Endothelial cell of umbilical vein (primary cell): ENCODE data around the gene NOL6. TPM values are rescaled to one million over a fixed set of nuclear protein-coding genes. Genes with fewer than 3 reads are reported as not detected.
"Not testable (repeated sequence)": the region's sequence is repeated elsewhere in the genome, so short reads cannot be mapped to it uniquely, and the experiment has no call there.

ENCODE experiments used
- BruUV-seq: library from RNA; stranded (reverse); fragments of 400-500 nt; replicated peaks from 2 replicates; lab custom pipeline; 2021; lab: Mats Ljungman, UMichigan
- CTCF ChIA-PET: fragments of 300-600, 350-600 bp; sonication (Branson Sonifier 250); formaldehyde crosslinking; loops from one replicate; lab custom pipeline; 2021; ENCODE audit warnings: antibody characterized with exemption, inconsistent platforms; lab: Charles Lee
- POLR2A ChIA-PET: fragments of 300-600, 350-600 bp; sonication (Branson Sonifier 250); formaldehyde crosslinking; loops from one replicate; lab custom pipeline; 2021; ENCODE audit warnings: antibody characterized with exemption, inconsistent platforms; lab: Charles Lee
- DNase-seq: peaks from one replicate; pipeline ENCODE4 v3.0.0-alpha.2; 2011; ENCODE audit warnings: low read depth, low spot score
- FAIRE-seq: peaks from 2 replicates; lab custom pipeline; 2011; peaks lifted over from hg19 to GRCh38; lab: Jason Lieb, UNC
- H2AFZ ChIP-seq: 2 replicates; pipeline ENCODE4 v1.6.0; 2012; ENCODE audit warnings: low read depth, low read length, control low read depth, inconsistent platforms
- H3K27ac ChIP-seq: 2 replicates; pipeline ENCODE4 v1.5.1; 2011; ENCODE audit warnings: low read depth, mild to moderate bottlenecking, control low read depth, low read length, moderate library complexity; ENCODE audit not compliant: insufficient read depth
- H3K27me3 ChIP-seq, 2 experiments: 2 replicates each; pipeline versions ENCODE4 v1.6.0 to v1.6.1; 2011; ENCODE audit warnings: low read length in 2 of 2, mixed read lengths in 1 of 2; ENCODE audit not compliant: control insufficient read depth in 2 of 2, insufficient read depth in 2 of 2
- H3K36me3 ChIP-seq, 2 experiments: 2 replicates in 1 of 2; 3 replicates in 1 of 2; pipeline ENCODE4 v1.5.1; 2011; ENCODE audit warnings: low read length in 2 of 2, mild to moderate bottlenecking in 1 of 2, moderate library complexity in 1 of 2; ENCODE audit not compliant: control insufficient read depth in 2 of 2, insufficient read depth in 2 of 2; ENCODE audit errors: extremely low read depth in 1 of 2
- H3K4me1 ChIP-seq: 3 replicates; pipeline ENCODE4 v1.5.1; 2011; ENCODE audit warnings: mild to moderate bottlenecking, low read length; ENCODE audit not compliant: control insufficient read depth, insufficient read depth; ENCODE audit errors: extremely low read depth
- H3K4me2 ChIP-seq: 2 replicates; pipeline ENCODE4 v1.6.1; 2011; ENCODE audit warnings: low read length, control low read depth, mixed read lengths; ENCODE audit not compliant: insufficient read depth
- H3K4me3 ChIP-seq, 3 experiments: fragments of 200-600 bp in 1 of 3; sonication (generic), shearing (Covaris generic) in 1 of 3; replicated peaks in 1 of 3; 2 replicates each; pipeline ENCODE4 v1.5.1; 2011 to 2016; ENCODE audit warnings: control low read depth in 3 of 3, low read length in 3 of 3, mild to moderate bottlenecking in 2 of 3, inconsistent platforms in 1 of 3, low read depth in 1 of 3, moderate library complexity in 1 of 3; ENCODE audit not compliant: insufficient read depth in 1 of 3
- H3K79me2 ChIP-seq: 2 replicates; pipeline ENCODE4 v1.6.0; 2012; ENCODE audit warnings: low read length, inconsistent platforms; ENCODE audit not compliant: control insufficient read depth, insufficient read depth
- H3K9ac ChIP-seq: replicated peaks from 2 replicates; pipeline ENCODE3; 2011; ENCODE audit warnings: low read length, control low read depth; ENCODE audit not compliant: insufficient read depth; ENCODE audit errors: extremely low read depth
- H3K9me1 ChIP-seq: replicated peaks from 3 replicates; pipeline ENCODE4 v1.6.0; 2011; ENCODE audit warnings: mild to moderate bottlenecking, low read length; ENCODE audit not compliant: control insufficient read depth, insufficient read depth; ENCODE audit errors: extremely low read depth
- H3K9me3 ChIP-seq: replicated peaks from 2 replicates; pipeline ENCODE4 v1.5.1; 2012; ENCODE audit warnings: low read length, inconsistent platforms; ENCODE audit not compliant: control insufficient read depth, insufficient read depth
- H4K20me1 ChIP-seq: replicated peaks from 2 replicates; pipeline ENCODE3; 2011; ENCODE audit warnings: mild to moderate bottlenecking, low read length; ENCODE audit not compliant: control insufficient read depth, insufficient read depth; ENCODE audit errors: extremely low read depth
- CTCF ChIP-seq, 2 donors: IDR thresholded peaks; 1 replicate in 1 of 2; 2 replicates in 1 of 2; pipeline ENCODE4 v1.5.1; 2011; ENCODE audit warnings: low read length in 2 of 2, mild to moderate bottlenecking in 2 of 2, moderate library complexity in 2 of 2, control low read depth in 1 of 2, inconsistent platforms in 1 of 2, low read depth in 1 of 2; ENCODE audit not compliant: insufficient read depth in 1 of 2; ENCODE audit errors: extremely low read depth in 1 of 2
- EZH2 ChIP-seq: IDR thresholded peaks from 2 replicates; pipeline ENCODE4 v1.6.1; 2012; ENCODE audit warnings: borderline replicate concordance, low read depth, mild to moderate bottlenecking, moderate library complexity, low read length, inconsistent platforms; ENCODE audit not compliant: severe bottlenecking
- FOS ChIP-seq: IDR thresholded peaks from 2 replicates; pipeline ENCODE4 v1.6.1; 2011; ENCODE audit warnings: mild to moderate bottlenecking, low read length, moderate library complexity, borderline replicate concordance; ENCODE audit not compliant: insufficient read depth
- GATA2 ChIP-seq: IDR thresholded peaks from 2 replicates; pipeline ENCODE4 v1.7.0; 2011; ENCODE audit warnings: low read depth, mild to moderate bottlenecking, moderate library complexity, mixed read lengths, low read length; ENCODE audit not compliant: insufficient read length, insufficient read depth
- JUN ChIP-seq: IDR thresholded peaks from 2 replicates; pipeline ENCODE4 v1.6.1; 2011; ENCODE audit warnings: borderline replicate concordance, low read depth; ENCODE audit not compliant: insufficient read length, insufficient read depth
- MAX ChIP-seq: IDR thresholded peaks from 2 replicates; pipeline ENCODE4 v1.6.1; 2011; ENCODE audit not compliant: insufficient read depth, insufficient read length
- MYC ChIP-seq: IDR thresholded peaks from one replicate; pipeline ENCODE4 v1.6.1; 2011; ENCODE audit warnings: mild to moderate bottlenecking, low read depth, low read length
- POLR2A ChIP-seq: IDR thresholded peaks from 2 replicates; pipeline ENCODE4 v1.6.1; 2012; ENCODE audit warnings: low read depth, mild to moderate bottlenecking, control low read depth, low read length
- POLR2AphosphoS5 ChIP-seq: IDR thresholded peaks from 2 replicates; pipeline ENCODE4 v1.6.1; 2012; ENCODE audit warnings: low read depth, mild to moderate bottlenecking, control low read depth, low read length, moderate library complexity; ENCODE audit not compliant: insufficient read depth
- dilution Hi-C: fragments of 300-500 bp; cut with MboI; formaldehyde crosslinking; loops from one replicate; pipeline ENCODE4 v1.15.0; 2019; ENCODE audit warnings: low sequenced_read_pairs; ENCODE audit not compliant: extremely low pct_ligation_motif_present
- intact Hi-C: fragments of 100-400 bp; cut with micrococcal nuclease; formaldehyde crosslinking; loops from one replicate; pipeline ENCODE4 v1.10.0; 2022
- polyA plus RNA-seq, 4 experiments: library from polyadenylated mRNA; depleted of rRNA in 3 of 4; stranded (reverse) in 3 of 4; unstranded in 1 of 4; fragments of >200 nt; gene quantifications; 2 replicates each; pipeline versions ENCODE4 v1.2.1 to v1.2.3, GENCODE V29; 2011 to 2012; ENCODE audit warnings: missing spikeins in 1 of 4
- total RNA-seq: library from RNA; stranded (reverse); gene quantifications from 2 replicates; pipeline ENCODE4 v1.2.3, GENCODE V29; 2021

Gene NOL6
- total and polyA plus RNA-seq, 2 donors (not counting 3 experiments of a cell fraction or from before 2014, with no cell fraction given) = 35.7 to 45.1 TPM

- H4K20me1 ChIP-seq, H3K4me3 ChIP-seq, H3K9me1 ChIP-seq, H3K79me2 ChIP-seq, H3K27me3 ChIP-seq, CTCF ChIA-PET, DNase-seq, H3K9me3 ChIP-seq, H3K4me2 ChIP-seq, H3K9ac ChIP-seq, H3K27ac ChIP-seq, H2AFZ ChIP-seq, H3K36me3 ChIP-seq, POLR2A ChIA-PET, dilution Hi-C loops, BruUV-seq: not testable (repeated sequence)
- H3K4me1 ChIP-seq = peaks cover 25% of the 10 kb centered on the region
- FAIRE-seq = peak; percentile 15
- intact Hi-C loops = loop anchor here (5.0 kb wide), 1 partner anchor 47 kb away; no protein-coding TSS in a partner anchor
Measured at GRCh38 chr9:33454661-33455026, 19.1 kb downstream of the NOL6 start.

- no peaks in the 10 kb centered on the region for H3K79me2 ChIP-seq
- H3K4me3 ChIP-seq = no peak overlapping the region
- H3K36me3 ChIP-seq = no peaks in the 10 kb centered on the region
- intact Hi-C loops = loop anchor here (1.0 to 5.0 kb wide), 2 partner anchors 47 to 63 kb away; no protein-coding TSS in a partner anchor
- POLR2A ChIA-PET = interaction anchor here (1.6 kb wide), 1 partner anchor 63 kb away, joined by 3 read pairs; no protein-coding TSS in a partner anchor
- H2AFZ ChIP-seq = no peak overlapping the region
- H3K27me3 ChIP-seq = no peaks in the 10 kb centered on the region
- no peak overlapping the region for H3K9ac ChIP-seq
- H3K9me3 ChIP-seq = no peaks in the 10 kb centered on the region
- no peaks in the 10 kb centered on the region for H3K9me1 ChIP-seq
- no peak overlapping the region for H3K4me2 ChIP-seq
- no peaks in the 10 kb centered on the region for H4K20me1 ChIP-seq
- peaks cover 20% of the 10 kb centered on the region for H3K4me1 ChIP-seq
- DNase-seq (no peak), FAIRE-seq (no peak)
- no peak overlapping the region for H3K27ac ChIP-seq
- dilution Hi-C loops = no loop called here
- BruUV-seq = no TSS peak
- CTCF ChIA-PET = interaction anchor here (1.1 to 5.5 kb wide), 12 partner anchors 10 to 133 kb away, joined by 6 to 121 read pairs (median 22); partner anchors contain the start of gene NOL6
- TF ChIP-seq GATA2 (no peak), MYC (no peak), JUN (no peak), POLR2AphosphoS5 (no peak), FOS (no peak), EZH2 (no peak), POLR2A (no peak), CTCF (IDR thresholded peaks at IDR 0.05; ENCODE audit: extremely low read depth in 1 of 2, insufficient read depth in 1 of 2, low read depth in 1 of 2, low read length in 2 of 2) (no peak), MAX (no peak)
Measured at GRCh38 chr9:33453999-33454660, 19.6 kb downstream of the NOL6 start.
